ENCODE measurements around the gene SHF.

DNA sequence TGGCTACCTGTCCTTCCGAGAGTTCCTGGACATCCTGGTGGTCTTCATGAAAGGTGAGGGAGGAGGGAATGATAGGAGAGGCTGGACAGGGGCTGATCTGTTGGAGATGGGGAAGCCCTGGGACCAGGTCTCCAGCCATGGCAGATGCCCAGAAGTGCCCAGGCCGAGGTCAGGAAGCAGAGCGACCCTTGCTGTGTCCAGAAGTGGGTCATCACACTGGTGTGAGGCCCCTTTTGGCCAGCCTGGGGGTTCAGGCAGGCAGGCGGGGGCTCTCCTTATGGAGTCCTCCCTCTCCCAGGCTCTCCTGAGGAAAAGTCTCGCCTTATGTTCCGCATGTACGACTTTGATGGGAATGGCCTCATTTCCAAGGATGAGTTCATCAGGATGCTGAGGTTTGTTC lies 40.2 kb downstream of the SHF start:
- TF ChIP-seq CTCF (IDR thresholded peaks at IDR 0.05) (no peak), EP300 (IDR thresholded peaks at IDR 0.05) (no peak)
